Umbilical cord (tissue), 2 donors: Measurements from ENCODE around the gene ECE1. TPM values are rescaled to one million over a fixed set of nuclear protein-coding genes. Genes with fewer than 3 reads are reported as not detected.

Experiments used
- DNase-seq: peaks from one replicate; pipeline ENCODE4 v3.0.0-alpha.2; 2015; ENCODE audit warnings: low spot score
- total RNA-seq: library from RNA; depleted of rRNA; stranded (reverse); fragments of >200 nt; gene quantifications from one replicate; pipeline ENCODE4 v1.2.3, GENCODE V29; 2014; ENCODE audit warnings: low replicate concordance; ENCODE audit not compliant: insufficient read depth

The ECE1 gene
- 43.6 TPM for total RNA-seq

DNA sequence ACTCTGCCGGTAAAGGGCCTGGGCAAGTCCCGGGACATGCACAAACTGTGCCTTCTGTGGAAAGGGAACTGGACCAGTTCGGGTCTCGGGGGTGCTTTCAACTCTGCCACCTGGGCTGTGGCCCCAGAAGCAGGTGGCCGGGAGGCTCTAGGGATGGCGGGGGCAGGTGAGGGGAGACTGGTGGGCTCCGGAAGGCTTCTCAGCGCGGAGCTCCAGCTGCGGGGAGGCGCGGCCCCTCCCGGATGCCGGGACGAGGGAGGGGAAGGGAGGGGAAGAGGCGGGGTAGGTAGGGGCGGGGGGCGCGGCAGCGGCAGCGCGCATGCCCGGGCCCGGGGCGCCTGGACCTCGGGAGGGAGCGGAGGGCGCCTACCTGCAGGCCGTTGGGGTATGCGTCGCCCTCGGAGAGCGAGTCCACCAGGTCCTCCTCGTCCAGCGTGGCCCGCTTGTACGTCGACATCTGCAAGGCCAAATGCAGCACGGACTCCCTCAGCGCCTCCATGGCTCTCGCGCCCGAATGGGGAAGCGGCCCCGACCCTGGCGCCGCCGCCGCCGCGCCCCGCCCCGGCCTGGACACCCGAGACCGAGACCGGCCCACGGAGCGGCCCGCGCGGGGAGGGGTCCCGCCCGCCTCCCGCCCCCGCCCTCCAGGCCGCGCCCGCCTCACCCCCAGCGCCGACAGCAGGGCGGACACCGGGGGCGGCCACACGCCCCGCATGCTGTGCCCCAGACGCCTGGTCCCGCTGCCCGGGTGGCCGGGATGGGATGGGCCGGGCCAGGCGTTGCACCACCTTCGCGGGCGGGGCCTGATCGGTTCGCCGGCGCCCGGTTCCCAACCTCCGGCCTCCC, at the start of gene ECE1:
ECE1 (minus strand) TSS at position 764 of the 846 bp plus-strand sequence; CDS start at position 715, 49 bp downstream.
- peak; percentile 48 for DNase-seq

DNA sequence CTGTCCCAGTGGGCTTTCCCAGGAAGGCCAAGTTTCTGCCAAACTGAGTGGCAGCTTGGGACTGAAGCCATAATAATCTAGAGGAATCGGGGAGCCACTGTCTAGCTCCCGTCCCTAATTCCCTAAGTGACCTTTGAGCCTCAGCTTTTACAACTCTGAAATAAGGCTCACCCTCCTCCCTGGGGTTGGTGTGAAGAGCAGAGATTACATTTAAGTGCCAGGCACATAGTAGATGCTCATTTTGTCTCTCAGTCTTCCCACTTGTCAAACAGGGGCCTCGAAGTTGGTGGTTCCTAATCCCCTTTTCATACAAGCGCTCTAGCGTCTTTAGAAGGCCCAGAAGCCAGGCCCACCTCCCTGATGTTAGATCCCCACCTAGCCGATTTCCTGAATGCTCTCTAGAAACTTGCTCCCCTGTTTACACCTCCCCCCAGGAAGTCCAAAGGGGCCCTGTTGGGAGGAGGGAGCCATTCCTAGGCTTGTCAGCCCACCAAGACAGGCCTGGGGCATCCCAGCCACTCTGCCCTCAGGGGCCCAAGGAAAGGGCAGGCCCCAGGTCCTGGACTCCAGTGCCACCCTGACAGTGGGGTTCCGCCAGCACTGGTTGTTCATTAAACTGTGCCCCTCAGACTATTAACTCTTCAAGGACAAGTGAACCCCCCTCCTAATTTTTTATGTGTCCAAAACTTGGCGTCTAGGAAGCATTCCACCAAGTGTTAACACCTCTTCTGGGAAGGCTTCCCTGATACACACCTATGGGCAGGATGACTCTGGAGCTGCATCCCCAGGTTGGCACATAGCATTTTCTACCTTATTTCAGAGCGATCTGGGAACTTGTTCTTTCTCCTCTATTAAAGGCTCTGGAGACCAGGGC, 49.3 kb upstream of the ECE1 start:
- DNase-seq: no peak

DNA sequence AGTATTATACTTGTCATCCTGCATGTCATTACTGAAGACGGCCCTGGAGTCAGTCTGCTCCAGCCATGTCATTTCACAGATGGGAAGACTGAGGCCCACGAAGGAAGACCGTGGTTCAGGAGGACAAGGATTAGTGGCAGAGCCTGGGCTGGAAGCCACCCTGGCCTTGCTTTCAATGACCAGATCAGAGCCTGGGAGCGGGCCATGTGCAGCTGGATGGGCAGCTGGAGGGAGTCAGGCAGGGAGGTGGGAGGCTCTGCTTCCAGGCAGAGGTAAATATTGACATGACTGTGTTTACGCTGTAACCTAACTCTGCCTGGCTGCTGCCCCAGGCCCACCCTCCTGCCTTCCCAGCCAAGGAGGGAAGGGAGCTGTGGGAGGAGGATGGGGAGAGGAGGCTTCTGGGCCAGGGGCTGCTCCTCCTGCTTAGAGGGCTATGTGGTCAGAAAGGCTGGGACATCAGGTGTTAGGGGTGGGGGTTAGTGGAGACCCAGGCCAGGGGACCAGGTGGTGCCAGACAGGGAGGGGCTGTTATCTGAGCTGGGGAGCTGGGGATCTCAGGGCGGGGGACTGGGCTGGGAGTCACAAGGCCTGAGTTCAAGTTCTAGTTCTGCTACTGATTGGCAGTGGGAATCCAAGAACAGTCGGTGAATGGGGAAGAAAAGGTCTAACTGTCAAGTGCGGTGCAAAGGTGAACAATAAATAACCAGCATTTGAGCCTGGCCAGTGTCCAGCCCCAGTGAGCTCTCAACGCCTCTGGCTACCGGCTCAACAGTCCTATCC, 48.5 kb upstream of the ECE1 start:
- DNase-seq: no peak

DNA sequence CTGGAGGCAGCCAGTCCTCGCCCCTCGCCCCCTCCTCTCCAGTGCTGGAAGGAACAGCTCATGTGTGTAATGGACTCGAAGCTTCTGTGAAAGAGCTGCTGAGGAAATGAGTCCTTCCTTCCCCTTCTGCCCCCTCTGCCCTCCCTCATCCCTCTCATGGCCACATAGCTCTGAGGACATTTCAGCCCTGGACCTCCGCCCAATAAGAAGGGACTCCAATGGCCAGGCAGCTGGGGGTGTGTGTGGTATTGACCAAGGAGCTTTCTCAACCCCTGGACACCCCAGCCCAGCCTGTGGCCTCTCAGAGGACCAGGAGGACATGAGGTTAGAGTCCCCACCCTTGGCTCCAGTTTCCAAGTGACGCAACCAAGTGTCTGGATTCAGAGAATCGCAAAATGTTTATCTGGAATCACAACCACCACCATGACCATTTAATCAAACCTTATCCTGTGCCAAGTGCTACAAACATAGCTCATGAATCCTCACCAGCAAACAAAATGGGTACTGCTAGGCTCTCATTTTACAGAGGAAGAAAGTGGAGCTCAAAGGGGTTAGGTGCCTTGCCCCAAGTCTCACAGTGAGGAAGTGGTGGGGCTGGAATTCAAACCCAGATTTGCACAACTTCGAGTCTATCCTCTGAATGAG, 47.8 kb upstream of the ECE1 start:
- peak; percentile 89 for DNase-seq

DNA sequence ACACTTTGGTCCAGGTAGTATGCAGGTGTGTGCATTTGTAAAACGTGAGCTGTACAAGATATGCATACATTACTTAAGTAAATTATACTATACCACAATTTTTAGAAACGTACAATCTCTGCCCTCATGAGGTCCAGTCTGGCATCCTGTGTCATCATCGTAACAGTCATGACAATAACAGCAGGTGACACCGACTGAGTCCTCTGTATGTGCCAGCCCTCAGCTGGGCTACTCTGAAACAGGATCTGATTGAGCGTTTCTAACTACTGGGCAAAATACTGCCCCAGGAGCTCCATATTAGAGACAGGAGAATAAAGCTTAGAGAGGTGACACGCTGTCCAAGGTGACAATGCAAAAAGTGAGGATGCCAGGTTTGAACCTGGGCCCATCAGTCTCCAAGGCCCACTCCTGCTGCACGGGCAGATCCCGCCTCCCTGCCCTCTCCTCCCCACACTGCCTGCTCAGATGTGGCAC, 47.2 kb upstream of the ECE1 start:
- no peak for DNase-seq

DNA sequence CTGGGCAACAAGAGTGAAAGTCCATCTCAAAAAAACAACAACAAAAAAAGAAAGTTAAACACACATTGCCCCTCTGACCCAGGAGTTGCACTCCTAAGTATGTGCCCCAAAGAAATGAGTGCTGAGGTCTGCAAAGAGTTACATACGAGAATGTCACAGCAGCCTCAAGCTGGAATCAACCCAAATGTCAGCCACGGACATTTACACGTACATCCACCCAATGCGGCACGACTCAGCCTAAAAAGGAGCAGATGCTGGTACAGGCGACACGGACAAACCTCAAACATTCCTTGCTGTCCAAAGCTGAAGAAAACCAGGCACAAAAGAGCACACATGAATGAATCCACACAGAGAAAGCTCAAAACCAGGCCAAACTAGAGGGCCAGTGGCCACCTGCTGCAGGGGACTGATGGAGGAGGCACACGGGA, 46.8 kb upstream of the ECE1 start:
- peak; percentile 53 for DNase-seq

DNA sequence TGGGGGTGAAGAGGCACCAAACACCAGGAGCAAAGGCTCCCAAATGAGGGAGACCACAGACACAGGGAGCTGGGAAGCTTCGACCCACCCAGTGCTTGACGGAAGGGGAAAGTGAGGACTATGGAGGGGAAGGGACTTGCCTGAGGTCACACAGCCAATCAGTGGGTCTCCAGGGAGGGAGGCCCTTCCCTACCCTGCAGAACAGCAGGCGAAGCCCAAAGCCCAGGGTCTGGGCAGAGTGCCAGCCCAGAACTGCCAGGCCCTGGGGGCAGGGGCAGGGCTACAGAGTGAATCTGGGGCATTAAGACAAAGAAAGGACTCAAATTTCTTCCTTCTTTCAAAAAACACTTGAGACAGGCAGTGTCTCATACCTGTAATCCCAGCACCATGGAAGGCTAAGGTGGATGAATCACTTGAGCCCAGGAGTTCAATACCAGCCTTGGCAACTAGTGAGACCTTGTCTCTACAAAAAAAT, 45.5 kb upstream of the ECE1 start:
- DNase-seq: peak; percentile 62

DNA sequence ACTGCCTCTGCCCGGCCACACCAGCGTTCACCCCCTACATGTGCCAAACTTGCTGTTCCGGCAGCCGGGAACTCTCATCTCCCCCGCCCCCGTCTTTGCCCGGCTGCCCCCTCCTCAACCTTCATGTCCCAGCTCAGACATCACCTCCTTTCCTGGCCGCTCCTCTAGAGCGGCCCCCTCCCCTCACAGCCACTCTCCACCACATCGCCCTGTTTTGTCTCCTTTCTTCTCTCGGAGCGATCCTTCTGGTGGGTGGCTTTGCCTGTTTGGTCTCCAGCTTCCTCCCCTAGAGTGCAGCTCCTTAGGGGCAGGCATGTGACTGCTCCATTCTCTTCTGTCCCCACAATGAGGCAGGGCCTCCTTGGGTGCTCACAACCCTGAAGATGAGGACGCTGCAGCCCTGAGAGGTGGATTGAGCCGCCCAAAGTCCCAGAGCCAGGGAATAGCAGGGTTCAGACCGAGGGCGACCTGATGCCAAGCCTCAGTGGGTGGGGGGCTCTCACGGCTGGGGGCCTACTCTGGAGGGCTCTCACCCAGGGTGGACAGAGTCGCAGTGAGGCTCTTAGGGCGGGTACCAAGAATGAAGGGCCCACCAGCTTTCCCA, 44.9 kb upstream of the ECE1 start:
- no peak for DNase-seq

DNA sequence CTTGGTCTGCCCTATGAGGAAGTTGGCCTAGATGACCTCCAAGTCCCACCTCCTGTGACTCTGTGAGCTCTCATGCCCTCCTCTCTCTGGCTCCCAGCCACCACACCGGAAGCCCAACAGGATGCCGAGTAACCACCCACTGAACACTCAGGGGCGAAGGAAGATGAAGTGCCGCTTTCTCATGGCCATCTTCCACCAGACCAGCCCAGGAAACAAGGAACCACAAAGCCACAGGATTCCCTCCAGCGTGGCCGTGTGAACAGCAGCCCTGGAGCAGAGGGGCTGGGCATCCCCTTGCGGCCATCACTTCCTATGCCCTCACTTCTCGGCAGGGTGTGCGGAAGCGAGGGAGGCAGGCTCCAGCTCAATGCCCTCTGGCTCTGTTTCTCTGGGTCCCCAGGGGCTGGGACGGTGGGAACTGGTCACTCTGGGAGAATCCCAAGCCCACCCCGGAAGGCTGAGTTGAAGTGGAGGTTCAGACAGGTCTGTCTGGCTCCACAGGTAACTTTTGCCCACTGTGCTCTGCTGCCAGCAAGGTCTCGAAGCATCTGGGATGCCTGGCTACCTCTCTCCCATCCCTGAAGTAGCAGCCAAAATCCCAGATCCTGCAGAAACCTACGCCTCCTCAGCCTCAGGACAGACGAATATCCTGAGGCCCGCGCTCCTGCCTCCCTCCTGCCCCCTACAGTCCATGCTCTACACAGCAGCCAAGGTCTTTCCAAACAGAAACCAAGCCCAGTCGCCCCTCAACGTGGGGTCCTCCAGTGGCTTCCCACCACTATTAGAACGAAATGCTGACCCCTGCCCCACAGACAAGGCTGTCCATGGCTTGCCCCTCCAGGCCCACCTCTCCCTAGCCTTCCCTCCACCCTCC, 44.2 kb upstream of the ECE1 start:
- peak; percentile 65 for DNase-seq

DNA sequence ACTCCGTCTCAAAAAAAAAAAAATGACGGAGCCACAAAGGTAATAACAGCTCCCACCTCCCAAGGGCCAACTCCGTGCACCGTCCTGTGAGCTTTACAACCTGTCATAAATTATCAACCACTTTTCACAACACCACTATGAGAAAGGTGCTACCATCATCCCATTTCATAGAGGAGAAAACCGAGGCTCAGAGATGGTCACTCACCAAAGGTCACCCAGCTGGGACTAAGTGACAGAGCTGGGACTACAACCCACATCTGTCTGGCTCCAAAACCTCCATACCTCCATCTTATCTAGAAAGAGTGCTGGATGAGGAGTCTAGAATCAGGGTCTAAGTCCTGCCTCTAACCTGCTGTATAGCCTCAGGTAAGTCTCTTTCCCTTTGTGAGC, 43.6 kb upstream of the ECE1 start:
- no peak for DNase-seq

DNA sequence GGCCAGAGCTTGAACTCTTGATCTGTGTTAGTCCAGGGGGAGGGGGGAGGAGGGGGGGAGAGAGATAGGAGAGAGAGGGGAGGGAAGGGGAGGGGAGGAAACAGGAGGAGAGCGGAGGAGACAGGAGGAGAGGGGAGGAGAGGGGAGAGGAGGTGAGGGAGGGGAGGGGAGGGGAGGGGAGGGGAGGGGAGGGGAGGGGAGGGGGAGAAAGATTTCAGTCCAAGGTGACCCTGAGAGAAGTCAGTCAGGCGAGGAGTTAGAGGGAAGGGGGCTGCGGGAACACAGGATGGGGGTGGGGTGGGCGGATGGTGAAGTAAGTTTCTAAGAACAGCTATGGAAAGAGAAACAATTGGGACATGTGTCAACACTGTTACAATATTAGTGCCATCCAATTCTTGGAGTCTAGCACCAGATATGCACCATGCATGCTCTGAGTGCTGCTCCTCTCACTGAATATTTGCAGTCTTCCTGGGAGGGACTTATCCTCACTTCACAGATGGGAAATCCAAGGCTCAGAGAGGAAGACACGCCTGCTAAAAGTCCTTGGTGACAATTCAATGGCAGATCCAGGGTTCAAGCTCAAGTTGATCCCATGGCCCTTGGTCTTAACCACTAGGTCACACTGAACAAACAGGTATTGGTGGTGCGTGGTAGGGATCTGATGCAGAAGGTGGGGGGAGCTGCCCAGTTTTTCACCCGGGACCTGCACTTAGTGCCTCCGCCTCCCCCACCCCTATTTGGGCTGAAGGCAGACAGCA, 42.5 kb upstream of the ECE1 start:
- DNase-seq: no peak

DNA sequence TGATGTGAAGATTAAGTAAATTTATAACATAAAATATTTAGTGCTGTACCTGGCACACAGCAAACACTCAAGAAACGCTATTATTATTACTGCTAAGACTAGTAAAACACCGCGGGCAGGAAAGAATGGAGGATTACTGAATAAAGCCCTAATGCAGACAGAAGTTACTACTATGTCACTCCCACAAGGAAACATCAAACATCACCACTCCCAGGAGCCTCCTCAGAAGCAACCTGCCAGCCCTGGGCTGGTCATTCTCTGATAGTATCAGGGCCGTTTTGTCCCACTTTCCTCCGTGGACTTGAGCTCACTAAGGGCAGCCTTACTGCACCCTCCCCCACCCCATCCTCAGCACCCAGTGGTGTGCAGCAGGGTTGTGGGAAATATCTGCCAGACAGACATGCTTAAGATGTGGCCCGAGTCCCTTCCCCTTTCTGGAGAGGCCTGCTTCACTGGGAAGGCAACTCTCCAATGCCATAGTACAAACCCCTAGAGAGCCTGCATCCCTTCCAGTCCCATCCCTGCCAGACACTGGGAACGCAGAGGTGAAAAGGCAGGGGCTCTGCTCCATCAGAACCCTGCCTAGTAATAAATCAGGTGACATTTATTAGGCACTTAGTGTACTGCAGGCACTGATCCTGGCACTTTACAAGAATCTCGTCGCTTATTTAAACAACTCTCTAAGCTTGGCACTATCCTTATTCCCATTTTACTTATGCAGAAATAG, 41.7 kb upstream of the ECE1 start:
- peak; percentile 65 for DNase-seq

DNA sequence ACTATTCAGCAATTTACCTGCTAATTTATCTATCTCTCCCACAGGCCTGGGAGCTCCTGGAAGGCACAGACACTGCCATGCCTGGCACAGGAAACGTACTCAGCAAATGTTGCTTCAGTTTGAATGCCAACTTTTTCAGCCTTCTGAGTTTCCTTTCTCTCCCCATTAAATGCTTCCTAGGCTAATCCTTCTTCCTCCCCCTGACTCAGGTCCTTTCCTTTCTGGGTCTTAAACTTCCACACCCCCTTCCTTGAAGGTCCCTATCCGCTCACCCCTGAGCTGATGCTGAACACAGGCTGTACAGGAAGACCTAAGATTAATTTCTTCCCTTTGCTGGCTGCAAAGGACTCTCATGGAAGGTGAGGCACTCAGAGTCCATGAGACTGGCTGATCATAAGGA, 40.3 kb upstream of the ECE1 start:
- no peak for DNase-seq

DNA sequence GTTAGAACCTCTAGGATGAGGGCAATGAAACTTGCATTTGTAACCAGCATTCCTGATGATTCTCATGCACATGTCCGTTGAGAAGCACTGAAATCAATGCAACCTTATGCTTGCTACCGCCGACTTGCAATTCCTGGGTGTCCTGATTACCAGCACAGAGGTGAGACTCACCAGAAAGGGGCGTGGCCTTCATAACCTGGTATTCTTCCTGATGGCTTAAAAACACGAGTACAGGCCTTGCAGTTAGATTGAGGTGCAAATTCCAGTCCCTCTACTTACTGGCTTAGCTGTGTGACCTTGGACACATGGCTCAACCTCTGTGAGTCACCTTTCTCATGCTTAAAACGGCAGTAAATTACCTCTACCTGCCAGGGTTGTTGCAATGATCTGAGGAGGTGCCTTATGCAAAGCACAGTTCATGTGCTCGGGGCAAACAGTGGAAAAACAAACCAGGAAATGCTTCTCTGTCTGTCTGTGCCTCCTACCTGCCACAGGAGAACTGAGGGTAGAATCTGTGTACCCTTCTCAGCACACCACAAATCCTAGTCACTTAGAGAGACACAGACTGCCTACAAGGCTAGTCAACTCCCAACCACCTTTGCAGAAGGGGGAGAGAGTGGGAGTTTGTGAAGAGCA, 39.1 kb upstream of the ECE1 start:
- DNase-seq: no peak

DNA sequence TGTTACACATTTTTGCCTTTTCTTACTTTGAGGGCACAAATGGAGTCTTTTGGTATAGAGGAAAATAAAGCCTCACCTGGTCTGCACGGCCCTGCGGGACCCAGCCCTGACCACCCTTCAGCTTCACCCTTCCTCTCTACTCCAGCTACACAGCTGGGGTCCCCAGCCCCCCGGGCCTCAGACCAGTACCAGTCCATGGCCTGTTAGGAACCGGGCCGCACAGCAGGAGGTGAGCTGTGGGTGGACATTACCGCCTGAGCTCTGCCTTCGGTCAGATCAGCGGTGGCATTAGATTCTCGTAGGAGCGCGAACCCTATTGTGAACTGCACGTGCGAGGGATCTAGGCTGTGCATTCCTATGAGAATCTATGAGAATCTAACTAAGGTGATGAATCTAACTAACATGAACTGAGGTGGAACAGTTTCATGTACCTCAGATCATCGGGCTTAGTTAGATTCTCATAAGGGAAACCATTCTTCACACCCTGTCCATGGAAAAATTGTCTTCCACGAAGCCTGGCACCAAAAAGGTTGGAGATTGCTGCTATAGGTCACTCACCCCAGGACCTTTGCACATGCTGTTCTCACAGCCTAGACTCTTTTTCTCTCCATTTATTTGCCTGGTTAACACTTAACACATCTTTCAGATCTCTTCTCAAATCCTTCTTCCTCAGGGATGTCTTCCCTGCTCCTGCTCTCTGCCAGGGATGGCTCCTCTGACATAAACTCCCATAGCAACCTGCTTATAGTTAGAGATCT, 37.5 kb upstream of the ECE1 start:
- no peak for DNase-seq

DNA sequence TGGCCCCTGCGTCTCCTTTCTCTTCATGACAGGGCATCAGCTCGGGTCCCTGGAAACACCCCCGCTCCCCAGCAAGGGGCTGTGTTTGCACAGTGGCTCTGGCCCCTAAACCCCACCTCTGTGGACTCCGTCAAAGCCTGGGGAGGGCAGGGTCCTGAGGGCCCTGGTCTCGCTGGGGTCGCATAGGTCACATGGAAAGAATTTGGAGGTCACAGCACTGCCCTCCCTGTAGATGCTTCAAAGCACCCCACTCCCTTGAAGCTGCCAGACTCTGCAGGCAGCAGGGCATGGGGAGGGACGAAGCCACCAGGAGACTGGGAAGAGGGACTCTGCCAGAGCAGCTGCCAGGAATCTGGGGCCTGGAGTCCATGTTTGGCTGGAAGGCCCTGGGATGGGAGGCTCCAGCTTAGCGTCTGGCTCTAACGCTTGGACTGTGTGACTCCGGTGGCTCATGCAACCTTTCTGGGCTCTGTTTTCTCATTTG, 36.6 kb upstream of the ECE1 start:
- DNase-seq: no peak
